BE2C (cell line): Measurements from ENCODE around the gene TMPRSS9.

Source experiments
- DNase-seq: peaks from one replicate; pipeline ENCODE4 v3.0.0-alpha.2; 2020
- H3K27me3 ChIP-seq: fragments of 250-450 bp; sonication (Bioruptor Pico); 2 replicates; pipeline ENCODE4 v1.5.1; 2020; ENCODE audit warnings: mild to moderate bottlenecking
- H3K36me3 ChIP-seq: fragments of 250-450 bp; sonication (Bioruptor Pico); 2 replicates; pipeline ENCODE4 v1.5.1; 2020; ENCODE audit warnings: mild to moderate bottlenecking
- H3K4me1 ChIP-seq: fragments of 250-450 bp; sonication (Bioruptor Pico); 2 replicates; pipeline ENCODE4 v1.5.1; 2020
- H3K4me3 ChIP-seq: 2 replicates; pipeline ENCODE4 v1.5.1; 2011; ENCODE audit warnings: low read depth, low read length
- H3K9me3 ChIP-seq: fragments of 250-450 bp; sonication (Bioruptor Pico); 2 replicates; pipeline ENCODE4 v1.5.1; 2020
- TF ChIP-seq, protein P1 (sequence below): IDR thresholded peaks from 2 replicates; pipeline ENCODE4 v1.5.1; 2012; ENCODE audit warnings: mild to moderate bottlenecking, low read depth, low read length

The TMPRSS9 gene

DNA sequence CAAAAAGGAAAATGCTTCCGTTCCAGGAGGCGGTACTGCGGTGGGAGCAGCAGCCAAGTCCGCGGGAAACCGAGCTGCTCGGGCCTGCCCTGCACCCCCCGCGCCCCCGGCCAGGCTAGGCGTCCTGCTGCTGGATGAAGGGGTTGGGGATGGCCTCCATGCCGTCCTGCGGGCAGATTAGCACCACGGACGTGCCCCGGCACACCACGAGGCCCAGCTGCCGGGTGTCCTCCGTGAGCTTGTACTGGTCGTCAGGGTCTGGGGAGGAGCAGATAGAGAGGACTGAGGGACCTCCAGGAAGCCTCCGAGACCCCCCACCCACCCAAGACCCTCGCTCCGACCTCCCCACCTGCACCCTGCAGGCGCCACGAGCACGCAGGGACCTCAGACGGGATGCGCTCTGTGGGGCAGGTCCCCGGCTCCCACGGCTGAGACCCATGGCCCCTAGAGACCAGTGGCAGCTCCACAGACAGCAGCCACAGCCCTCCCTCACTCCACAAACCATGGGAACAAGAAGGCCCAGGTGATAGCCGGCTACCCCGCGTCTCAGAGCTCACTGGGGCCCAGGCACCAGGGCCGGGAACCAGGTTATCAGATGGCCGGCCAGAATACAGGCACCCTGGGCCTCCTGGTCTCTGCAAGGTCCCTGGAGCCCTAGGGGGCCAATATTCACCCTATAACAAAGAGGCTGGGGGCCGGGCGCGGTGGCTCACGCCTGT is 38.3 kb upstream of the TMPRSS9 start:
- Histone ChIP-seq H3K9me3 (no peaks in the 10 kb centered on the region), H3K27me3 (no peaks in the 10 kb centered on the region), H3K36me3 (peaks cover 49% of the 10 kb centered on the region), H3K4me3 (no peak overlapping the region), H3K4me1 (peaks cover 6% of the 10 kb centered on the region)
- no peak for DNase-seq
- TF ChIP-seq, protein P1, sequence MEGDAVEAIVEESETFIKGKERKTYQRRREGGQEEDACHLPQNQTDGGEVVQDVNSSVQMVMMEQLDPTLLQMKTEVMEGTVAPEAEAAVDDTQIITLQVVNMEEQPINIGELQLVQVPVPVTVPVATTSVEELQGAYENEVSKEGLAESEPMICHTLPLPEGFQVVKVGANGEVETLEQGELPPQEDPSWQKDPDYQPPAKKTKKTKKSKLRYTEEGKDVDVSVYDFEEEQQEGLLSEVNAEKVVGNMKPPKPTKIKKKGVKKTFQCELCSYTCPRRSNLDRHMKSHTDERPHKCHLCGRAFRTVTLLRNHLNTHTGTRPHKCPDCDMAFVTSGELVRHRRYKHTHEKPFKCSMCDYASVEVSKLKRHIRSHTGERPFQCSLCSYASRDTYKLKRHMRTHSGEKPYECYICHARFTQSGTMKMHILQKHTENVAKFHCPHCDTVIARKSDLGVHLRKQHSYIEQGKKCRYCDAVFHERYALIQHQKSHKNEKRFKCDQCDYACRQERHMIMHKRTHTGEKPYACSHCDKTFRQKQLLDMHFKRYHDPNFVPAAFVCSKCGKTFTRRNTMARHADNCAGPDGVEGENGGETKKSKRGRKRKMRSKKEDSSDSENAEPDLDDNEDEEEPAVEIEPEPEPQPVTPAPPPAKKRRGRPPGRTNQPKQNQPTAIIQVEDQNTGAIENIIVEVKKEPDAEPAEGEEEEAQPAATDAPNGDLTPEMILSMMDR, result no peak

DNA sequence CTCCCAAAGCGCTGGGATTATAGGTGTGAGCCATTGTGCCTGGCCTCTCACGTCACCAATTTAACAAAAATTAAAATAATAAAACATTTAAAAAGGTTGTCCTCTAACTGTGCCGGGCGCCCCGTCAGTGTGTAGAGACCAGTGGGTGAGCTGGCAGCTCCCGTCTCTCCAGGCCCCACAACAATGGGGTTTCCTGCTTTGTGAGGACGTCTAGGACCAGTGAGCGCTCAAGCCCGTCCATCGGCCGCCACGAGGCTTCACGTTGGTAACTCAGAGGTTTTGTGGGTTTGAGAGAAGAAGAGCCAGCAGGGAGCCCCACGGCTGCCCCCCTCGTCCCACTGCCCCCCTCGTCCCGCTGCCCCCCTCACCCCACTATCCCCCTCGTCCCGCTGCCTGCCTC is 36.4 kb upstream of the TMPRSS9 start:
- TF ChIP-seq, protein P1, result no peak
- no peak for DNase-seq
- H3K4me3 ChIP-seq, result no peak overlapping the region

DNA sequence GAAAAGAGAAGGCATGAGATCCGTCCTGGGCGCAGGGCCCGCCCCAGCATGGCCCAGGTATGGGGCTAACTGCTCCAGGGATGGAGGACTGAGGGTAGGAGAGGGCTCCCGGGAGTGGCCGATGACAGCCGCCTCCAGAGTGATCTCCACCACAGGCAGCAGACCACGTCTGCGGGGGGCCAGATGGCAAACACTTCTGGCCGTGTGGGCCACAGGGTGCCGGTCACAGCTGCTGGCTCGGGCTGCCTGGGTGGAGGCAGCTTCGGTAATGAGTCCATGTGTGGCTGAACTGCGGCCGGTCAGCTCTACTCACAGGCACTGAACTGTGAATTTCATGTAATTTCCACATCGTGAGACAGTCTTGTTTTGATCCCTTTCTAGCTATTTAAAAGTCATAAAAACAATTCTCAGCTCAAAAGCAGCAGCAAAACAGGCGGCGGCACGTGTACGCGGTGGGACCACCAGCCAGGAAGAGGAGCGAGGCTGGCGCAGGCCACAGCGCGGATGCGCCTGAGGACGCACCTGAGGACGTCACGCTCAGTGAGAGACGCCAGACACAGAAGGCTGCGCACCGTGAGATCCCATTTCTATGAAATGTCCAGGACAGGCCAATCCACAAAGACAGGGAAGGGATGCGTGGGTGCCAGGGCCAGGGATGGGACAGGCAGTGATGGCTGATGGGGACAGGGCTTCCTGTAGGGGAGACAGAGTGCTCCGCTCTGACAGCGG is 35.7 kb upstream of the TMPRSS9 start:
- no peak for DNase-seq
- Histone ChIP-seq H3K4me3 (no peak overlapping the region), H3K9me3 (no peaks in the 10 kb centered on the region), H3K36me3 (peaks cover 56% of the 10 kb centered on the region), H3K4me1 (peaks cover 5% of the 10 kb centered on the region; the same call in 1 of the 2 replicates), H3K27me3 (no peaks in the 10 kb centered on the region)
- TF ChIP-seq, protein P1, result no peak

More for the DNA sequence above, 36.4 kb upstream of the TMPRSS9 start:
- Histone ChIP-seq H3K4me1 (peaks cover 5% of the 10 kb centered on the region; the same call in 1 of the 2 replicates), H3K27me3 (no peaks in the 10 kb centered on the region), H3K9me3 (no peaks in the 10 kb centered on the region), H3K36me3 (peaks cover 56% of the 10 kb centered on the region)

DNA sequence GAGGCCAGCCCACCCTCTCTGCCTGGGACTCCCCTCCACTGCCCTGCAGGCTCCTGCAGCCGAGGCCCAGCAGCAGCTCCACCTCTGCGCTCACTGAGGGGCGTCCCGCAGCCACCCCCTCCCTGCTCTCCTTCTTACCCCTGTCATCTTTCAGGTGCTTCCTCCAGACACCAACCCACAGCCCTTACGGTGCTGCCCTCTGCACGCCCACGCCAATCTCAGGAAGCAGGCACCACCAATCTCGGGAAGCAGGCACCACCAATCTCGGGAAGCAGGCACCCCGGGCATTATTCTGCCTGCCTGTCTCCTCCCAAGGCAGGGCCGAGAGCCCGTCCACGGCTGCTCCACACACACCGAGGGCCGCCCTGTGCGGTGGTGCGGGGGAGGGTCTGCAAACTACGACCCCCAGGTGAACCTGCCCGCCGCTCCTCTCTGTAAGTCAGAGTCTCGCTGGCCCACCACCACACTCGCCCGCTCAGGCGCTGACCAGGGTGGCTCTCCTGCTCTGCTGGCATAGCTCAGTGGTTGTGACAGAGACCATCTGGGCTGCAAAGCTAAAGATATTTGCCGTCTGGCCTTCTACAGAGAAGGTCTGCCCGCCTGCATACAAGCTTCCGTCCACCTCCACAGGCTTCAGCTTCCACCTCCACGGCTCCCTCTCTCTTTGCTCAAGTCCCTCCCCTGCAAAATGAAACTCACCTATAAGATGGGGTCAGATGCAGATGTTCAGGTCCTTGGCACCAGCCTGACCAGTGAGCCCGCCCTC is 34.6 kb upstream of the TMPRSS9 start:
- DNase-seq, result no peak
- Histone ChIP-seq H3K27me3 (no peaks in the 10 kb centered on the region), H3K4me3 (no peak overlapping the region), H3K4me1 (peaks cover 7% of the 10 kb centered on the region), H3K36me3 (peaks cover 56% of the 10 kb centered on the region), H3K9me3 (no peaks in the 10 kb centered on the region)
- TF ChIP-seq, protein P1, result no peak

DNA sequence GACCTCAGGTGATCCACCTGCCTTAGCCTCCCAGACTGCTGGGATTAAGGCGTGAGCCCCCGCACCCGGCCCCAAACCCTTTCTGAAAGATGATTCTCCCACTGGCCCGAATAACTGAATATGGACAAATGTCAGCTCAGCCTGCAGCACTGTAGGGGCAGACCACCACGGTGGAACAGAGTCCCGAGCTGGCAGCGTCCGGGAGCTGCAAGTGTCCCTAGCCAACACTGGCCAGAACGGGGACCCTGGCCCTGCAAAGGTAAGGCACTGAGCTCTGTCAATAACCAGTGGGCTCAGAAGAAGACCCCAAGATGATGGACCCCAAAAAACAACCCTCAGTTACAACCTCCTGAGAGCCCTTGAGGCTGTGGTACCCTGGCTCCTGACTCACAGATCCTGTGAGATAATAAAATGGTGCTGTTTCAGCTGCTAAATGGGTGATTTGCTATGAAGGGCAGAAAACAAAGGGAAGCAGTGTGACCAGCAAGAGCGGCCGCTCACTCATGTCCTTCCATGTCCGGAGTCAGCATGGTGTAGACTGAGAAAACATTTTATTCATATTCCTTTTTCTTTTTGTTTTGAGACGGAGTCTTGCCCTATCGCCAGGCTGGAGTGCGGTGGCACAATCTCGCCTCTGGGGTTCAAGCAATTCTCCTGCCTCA is 33.2 kb upstream of the TMPRSS9 start:
- DNase-seq, result no peak
- TF ChIP-seq, protein P1, result no peak
- H3K4me1 ChIP-seq, result peaks cover 21% of the 10 kb centered on the region
- H3K4me3 ChIP-seq, result no peak overlapping the region; the same call in 1 of the 2 replicates
- H3K9me3 ChIP-seq, result no peaks in the 10 kb centered on the region
- no peaks in the 10 kb centered on the region for H3K27me3 ChIP-seq
- H3K36me3 ChIP-seq, result peaks cover 50% of the 10 kb centered on the region
